ENCODE measurements around the gene GAPVD1.
"Not testable (repeated sequence)": the region's sequence is repeated elsewhere in the genome, so short reads cannot be mapped to it uniquely, and the experiment has no call there.

GAPVD1 gene

DNA sequence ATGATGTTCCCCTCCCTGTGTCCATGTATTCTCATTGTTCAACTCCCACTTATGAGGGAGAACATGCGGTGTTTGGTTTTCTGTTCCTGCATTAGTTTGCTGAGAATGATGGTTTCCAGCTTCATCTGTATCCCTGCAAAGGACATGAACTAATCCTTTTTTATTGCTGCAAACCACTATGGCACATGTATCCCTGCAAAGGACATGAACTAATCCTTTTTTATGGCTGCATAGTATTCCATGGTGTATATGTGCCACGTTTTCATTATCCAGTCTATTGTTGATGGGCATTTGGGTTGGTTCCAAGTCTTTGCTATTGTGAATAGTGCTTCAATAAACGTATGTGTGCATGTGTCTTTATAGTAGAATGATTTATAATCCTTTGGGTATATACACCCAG lies 54.7 kb downstream of the GAPVD1 start:
- not testable (repeated sequence) for DNase-seq

DNA sequence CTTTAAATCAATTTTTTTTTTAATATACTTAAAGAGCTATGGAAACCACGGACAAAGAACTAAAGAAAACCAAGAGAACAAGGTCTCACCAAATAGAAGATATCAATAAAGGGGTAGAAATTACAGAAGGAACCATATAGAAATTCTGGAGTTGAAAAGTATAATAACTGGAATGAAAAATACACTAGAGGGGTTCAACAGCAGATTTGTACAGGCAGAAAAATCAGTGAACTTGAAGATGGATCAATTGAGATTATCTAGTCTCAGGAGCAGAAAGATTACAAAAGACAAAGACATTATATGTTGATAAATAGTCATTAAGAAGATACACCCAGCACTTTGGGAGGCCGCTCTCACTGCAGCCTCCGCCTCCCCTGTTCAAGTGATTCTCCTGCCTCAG lies 56.1 kb downstream of the GAPVD1 start:
- no peak for DNase-seq

GRCh38 chr9:125321496-125321895 lies 59.9 kb downstream of the GAPVD1 start:
- no peak for DNase-seq

DNA sequence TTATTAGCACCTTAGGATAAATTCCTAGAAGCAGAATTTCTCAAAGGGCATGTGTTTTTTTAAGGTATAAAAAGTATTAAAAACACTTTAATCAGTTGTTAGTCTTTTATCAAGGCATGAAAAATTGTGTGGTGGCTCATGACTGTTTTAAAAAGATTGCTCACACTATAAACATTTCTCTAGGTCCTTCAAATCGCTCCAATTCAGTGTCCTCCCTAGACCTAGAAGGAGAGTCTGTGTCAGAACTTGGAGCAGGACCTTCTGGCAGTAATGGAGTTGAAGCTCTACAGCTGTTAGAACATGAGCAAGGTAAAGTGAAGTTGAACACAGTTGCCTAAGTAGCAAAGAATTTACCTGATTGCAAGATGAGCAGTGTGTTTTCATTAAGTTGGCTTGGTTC lies 62.0 kb downstream of the GAPVD1 start:
- no peak for DNase-seq

GRCh38 chr9:125325826-125326225 lies 64.2 kb downstream of the GAPVD1 start:
- no peak for DNase-seq

GRCh38 chr9:125329978-125330377 lies 68.4 kb downstream of the GAPVD1 start:
- DNase-seq: no peak

DNA sequence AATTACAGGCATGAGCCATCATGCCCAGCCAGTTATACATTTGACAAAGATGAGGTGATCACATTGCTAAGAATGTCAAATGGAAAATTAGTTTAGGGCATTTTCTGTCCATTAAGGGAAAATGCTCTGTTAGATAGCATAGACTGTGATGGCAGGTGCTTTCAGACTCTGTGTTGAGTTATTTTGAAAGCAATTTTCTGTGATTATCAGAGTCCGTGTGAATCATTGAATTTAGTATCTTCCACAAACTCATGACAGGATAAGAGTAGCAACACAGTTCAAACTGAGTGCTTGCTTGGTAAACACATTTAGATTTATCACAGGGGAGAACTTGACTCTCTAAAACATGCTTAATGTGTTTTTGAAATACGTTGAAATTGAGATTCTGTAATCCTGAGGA lies 69.0 kb downstream of the GAPVD1 start:
- DNase-seq: no peak

- no peak for DNase-seq
Observed at GRCh38 chr9:125332527-125332926, 70.9 kb downstream of the GAPVD1 start.

DNA sequence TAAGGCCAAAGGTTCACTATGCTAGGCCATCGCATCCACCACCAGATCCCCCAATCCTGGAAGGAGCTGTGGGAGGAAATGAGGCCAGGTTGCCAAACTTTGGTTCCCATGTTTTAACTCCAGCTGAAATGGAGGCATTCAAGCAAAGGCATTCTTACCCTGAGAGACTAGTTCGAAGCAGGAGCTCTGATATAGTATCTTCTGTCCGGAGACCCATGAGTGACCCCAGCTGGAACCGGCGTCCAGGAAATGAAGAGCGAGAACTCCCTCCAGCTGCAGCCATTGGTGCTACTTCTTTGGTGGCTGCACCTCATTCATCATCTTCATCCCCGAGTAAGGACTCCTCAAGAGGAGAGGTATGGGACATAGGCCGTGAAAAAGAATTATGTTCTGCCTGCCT lies 75.6 kb downstream of the GAPVD1 start:
- DNase-seq: no peak

- DNase-seq: no peak
Observed at GRCh38 chr9:125338929-125339328, 77.3 kb downstream of the GAPVD1 start.

DNA sequence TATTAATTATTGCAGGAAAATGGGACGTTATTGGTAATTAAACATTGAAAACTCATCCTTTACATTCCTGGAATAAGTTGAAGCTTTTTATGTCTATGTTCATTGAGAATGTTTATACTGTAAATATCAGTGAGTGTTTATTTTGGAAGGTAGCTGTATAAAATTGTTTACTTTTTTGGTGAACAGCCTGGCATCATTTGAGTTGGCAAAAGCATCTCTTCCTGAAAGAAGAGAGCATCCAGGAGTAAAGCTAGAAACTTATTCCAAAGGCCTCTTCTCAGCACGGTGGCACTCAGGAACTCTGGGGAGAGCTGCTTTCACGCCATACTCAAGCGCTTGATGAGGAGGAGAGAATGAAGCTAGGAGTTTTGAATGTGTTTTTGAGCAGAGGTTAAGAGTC lies 79.9 kb downstream of the GAPVD1 start:
- DNase-seq: no peak

- no peak for DNase-seq
Observed at GRCh38 chr9:125343518-125344275, 82.1 kb downstream of the GAPVD1 start.

DNA sequence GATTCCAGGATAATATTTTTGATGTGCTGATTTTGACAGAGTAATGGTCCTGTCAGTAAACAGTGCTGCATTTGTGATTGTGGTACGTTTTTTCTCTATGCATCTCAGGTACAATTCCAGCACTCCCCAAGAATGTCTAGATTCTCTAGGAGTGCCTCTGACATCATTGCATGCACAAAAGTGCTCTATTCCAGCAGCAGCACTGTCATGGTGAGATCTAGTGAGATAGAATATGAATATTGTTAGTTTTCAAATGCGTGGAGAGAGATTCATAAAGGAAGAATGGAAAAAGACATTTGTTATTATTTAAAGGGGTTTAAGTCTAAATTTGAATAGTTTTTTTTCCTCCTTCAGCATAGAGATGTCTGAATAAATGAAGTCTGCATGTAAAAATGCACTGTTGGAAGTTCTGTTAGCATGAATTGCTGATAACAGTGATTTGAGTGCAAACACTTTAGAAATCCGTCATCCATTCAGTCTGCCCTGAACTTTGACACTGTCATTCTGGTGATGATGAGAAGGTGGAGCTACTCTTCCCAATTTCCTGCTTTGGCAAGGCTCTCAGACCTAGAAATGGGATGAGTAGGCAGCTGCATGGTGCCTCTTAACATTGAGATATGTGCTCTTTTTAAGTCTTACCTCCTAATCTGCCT lies 84.6 kb downstream of the GAPVD1 start:
- no peak for DNase-seq

DNA sequence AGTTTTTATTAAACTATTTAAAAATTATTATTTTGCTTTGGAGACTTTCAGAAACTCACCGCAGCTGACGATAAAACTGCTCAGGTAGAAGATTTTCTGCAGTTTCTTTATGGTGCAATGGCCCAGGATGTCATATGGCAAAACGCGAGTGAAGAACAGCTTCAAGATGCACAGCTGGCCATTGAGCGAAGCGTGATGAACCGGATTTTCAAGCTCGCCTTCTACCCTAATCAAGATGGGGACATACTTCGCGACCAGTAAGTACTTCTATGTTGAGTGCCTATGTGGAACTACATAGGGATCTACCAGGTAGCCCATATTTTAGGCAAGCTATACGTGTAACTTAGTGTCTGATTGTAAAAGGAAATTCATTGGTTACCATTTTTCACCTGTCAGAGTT lies 94.0 kb downstream of the GAPVD1 start:
- no peak for DNase-seq

DNA sequence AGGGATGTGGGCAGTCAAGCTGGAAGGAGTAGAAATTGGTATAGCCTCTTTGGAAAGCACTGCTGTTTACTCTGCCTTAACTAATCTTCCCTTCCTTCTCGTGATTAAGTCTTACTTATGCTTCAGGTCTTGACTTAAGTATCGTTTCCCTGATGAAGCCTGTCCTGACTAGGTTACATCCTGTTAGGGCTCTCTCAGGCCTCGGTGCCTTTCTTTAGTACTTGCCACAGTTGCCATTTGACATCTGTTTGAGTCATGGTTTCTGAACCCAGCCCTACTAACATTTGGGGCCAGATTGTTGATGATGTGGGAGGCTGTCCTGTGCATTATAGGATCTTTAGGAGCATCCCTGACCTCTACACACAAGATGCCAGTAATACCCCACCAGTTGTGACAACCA lies 94.4 kb downstream of the GAPVD1 start:
- DNase-seq: no peak

GRCh38 chr9:125359011-125359410 lies 97.4 kb downstream of the GAPVD1 start:
- DNase-seq: no peak

DNA sequence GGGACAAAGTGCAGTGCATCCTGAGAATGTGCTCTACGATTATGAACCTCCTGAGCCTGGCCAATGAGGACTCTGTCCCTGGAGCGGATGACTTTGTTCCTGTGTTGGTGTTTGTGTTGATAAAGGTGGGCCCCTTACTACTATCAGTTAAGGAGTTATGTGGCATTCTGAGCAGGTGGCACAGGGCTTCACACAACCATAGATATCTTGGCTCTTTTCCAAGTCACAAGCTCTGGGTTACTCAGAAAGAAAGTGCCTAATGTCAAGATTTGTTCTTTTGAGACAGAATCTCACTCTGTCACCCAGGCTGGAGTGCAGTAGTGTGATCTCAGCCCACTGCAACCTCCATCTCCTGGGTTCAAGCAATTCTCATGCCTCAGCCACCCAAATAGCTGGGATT lies 99.0 kb downstream of the GAPVD1 start:
- no peak for DNase-seq

DNA sequence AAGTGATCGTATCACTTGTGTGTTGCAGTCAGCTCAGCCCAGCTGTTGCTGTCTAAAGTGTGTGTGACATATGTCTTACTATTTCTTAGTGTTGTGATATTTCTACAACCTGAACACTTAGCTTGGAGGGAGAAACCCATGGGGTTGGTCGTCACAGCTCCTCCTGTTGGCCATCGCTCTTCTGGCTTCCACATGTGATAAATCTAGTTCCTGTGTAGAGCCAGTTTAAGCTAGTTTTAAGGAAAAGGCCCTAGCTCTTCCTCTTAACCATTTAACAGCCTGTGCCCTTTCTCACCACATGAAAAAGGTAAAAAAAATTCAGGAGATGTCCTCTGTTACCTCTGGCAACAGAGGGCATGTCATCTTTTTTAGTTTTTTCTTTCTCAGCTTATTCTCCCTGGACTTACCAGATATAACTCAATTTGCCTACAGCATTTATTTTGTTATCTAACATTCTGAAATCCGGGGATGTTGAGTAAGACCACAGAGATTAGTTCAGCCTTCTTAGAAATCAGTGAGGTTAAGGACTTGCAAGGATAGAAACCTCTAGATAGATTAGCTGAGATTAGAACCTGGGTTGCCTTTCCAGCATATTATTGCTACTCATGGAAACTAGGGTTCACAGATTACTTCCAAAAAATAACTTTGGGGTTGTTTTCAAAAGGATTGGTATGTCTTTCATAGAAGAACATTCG lies 100.4 kb downstream of the GAPVD1 start:
- DNase-seq: no peak

- no peak for DNase-seq
Observed at GRCh38 chr9:125366676-125367075, 105.0 kb downstream of the GAPVD1 start.

GRCh38 chr9:125370786-125371185 lies 109.2 kb downstream of the GAPVD1 start:
- no peak for DNase-seq

DNA sequence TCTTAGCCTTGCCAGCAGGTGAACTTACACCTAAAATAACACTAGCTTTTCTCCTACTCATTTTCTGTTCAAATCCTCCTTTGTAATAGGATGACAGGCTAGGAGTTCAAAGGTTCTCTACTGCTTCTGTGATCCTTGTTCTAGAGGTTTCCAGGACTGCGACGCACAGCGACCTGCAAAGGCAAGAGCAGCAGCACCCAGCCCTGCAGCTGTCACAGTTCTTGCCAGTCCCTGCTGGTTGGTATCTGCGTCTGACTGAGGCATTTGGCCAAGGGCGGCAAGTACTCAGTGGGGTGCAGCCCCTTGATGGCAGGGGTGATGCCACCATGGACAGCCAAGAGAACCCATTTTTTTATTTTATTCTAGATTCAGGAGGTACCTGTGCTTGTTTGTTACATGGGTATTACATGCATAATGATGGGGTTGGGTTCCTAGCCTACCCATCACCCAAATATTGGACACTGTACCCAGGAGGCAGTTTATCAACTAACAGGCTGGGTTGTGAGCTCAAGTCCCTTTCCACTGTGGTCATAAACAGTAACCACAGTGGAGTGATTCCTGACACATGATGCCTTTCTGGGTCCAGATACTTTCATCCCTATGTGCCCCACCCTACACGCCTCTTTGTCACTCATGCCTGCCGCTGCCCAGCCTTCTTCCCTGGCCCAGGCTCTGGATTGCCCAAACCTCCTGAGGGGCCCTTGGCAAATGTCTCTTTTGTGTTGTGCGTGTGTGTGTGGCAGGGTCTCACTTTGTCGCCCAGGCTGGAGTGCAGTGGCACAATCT lies 111.0 kb downstream of the GAPVD1 start:
- no peak for DNase-seq

DNA sequence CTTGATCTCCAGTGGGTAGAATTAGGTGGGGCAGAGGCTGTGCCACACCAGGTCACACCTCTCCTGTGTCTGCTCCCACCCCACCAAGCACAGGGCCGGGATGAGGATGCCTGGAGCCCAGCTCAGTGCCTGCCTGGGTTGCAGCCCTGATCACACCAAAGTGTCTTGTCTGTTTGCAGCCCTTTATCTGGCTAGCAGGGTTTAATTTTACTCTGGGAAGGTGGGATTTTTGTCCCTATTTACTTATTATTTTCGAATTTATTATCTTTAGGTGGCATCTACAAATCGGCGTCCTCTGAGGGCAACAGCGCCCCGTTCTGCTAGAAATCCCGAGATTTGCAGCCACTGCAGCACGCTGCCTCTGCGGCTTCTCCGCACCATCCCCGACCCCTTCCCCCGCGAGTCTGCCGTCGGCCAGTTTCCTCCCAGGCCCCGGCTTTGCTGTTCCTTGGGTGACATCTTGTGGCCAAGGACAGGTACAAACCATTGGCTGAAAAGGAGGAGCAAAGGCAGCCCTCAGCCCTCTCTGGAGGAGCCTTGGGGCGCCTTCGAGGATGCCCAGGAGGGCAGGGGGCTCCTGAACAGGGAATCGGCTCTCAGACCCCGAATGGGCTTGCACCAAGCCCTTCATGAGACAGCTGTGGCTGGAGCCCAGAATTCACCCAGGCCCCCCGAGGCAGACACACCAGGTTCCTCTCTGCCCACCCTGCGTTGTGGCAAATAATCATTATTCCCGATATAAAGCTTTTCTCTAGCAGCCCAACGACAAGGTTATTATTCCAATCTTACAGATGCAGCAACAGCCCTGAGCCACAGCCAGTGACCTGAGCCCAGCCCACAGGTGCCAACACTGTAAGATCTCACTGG lies 113.0 kb downstream of the GAPVD1 start:
- peak; percentile 72 for DNase-seq

All from 8988T (cell line).